Measurements from ENCODE around the gene MBLAC1.

The MBLAC1 gene

GRCh38 chr7:100095289-100095688 lies 31.5 kb upstream of the MBLAC1 start:
- H3K27ac ChIP-seq, result no peak overlapping the region
- no peak for DNase-seq (ENCODE audit: low read depth, low spot score)

DNA sequence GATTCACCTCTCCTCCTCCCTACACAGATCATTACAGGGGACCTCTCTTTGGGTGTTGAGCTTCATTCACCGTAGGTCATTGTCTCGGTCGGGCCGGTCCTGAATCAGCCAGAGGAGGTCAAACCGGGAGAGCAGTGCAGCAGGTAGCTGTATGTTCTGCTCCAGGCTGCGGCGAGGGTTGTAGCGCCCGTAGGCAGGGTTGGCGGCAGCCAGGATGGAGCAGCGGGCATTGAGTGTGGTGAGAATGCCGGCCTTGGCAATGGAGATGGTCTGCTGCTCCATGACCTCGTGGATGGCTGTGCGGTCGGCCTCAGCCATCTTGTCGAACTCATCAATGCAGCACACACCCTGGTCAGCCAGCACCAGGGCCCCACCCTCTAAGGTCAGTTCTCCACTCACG lies 31.1 kb upstream of the MBLAC1 start:
- H3K27ac ChIP-seq, result no peak overlapping the region
- DNase-seq (ENCODE audit: low read depth, low spot score), result no peak

DNA sequence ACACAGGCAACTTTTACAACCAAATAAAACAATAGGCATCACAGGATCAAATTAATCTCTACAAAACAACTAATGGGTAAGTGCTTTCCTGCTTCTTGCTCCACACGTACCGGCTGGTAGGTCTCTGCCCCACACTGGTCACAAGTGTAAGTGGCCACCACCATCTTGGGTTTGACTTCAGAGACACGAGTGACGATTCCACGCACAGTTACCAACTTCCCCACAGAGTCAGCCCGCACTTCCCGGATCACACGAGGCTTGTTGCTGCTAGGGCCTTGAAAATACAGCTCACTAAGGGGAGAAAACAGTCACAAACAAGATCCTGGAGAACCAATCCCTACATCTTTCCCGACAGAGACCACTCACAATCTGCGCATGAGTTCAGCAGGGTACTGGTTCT lies 27.9 kb upstream of the MBLAC1 start:
- no peak overlapping the region for H3K27ac ChIP-seq
- DNase-seq (ENCODE audit: low read depth, low spot score), result no peak

DNA sequence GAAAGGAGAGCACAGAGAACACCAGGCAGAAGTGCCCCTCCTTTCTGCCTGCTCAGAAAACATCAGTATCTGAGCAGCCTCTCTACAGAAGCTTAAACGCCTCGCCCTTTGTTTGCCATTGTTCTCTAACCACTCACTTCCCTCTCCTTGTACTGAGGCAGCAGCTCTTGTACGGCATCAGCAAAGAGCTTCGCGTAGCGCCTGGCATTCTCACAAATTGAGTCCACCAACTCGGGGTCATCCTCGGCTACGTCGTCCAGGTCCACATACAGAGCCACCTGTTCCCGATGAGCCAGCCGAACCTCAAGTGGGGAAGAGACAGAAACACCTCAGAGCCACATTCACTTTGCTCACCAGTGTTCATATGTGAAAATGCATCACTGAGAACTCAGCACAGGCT lies 27.3 kb upstream of the MBLAC1 start:
- DNase-seq (ENCODE audit: low read depth, low spot score), result no peak

DNA sequence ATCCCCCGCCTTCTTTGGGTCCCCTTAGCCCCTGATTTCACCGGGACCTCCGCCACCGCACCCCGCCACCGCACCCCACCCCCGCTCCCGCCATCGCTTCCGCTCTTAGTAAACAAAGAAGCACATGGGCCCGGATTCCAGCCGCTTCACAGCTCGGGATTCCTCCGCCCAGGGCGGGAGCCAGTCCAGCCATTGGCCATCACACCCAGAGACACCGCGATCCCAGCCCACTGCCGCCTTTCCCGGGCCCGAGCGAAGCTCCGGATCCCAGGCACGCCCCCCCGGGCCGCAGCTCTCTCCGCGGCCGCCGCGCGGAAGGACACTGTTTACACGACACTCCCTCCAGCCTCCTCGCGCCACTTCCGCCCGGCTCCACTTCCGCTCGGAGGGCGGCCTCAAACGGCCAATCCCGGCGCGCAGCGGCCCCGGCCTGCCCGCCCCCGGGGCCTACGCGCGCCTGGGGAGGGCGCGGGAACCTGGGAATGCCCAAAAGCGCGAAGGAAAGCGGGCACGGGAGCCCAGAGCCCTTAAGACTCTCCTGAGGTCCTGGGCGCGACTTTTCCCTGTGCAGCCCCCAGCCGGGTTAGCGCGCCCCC lies 26.2 kb upstream of the MBLAC1 start:
- peak; percentile 95 for DNase-seq (ENCODE audit: low read depth, low spot score)
- H3K27ac ChIP-seq, result peak overlapping the region; percentile 89

More for the DNA sequence above, 27.3 kb upstream of the MBLAC1 start:
- peak overlapping the region; percentile 89 for H3K27ac ChIP-seq

DNA sequence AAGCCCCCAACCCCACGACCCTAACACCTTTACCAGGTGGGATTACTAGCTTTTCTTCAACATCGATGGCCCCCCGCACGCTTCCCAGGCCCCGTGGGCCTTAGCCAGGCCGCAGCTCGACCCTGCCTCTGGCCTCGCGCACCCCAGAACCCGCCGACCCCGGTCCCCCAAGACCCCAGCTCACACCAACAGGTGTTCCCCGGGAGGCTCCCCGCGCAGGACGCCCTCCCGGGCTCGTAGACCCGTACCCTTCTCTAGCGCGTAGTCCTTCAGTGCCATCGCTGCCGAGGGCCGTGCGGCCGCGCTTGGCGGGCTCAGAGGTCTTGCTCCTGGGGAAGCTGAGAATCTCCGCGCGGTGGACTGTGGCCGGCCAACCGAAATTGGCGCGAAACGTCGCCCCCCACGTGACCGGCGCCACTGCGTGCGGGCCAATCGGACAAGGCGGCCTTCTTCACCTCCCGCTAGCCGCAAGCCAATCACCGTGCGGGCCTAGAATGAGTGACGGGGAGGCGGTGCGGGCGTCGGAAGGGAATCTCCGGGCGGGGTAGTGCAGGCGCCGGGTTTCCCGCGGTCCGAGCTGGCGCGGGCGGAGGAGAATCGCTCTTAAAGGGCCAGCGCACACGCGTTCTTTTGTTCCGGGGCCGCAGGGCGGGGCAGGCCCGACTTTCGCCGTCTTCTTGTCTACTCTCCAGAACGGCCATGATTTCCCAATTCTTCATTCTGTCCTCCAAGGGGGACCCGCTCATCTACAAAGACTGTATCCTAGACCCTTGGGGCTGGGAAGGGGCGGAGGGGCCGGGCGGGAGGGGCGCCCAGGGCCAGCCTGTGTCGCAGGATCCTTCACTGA lies 25.5 kb upstream of the MBLAC1 start, which contains the start of the genes AP4M1 and MCM7:
Gene AP4M1 (plus strand): TSS at position 628 of the 847 bp plus-strand sequence. CDS start 72 bp downstream, at position 700.
Gene MCM7 (minus strand): TSS at position 382 of the 847 bp plus-strand sequence. CDS start 103 bp downstream, at position 279.
- DNase-seq (ENCODE audit: low read depth, low spot score), result peak; percentile 96
- peak within 1 kb of the TSS; percentile 89 for H3K27ac ChIP-seq

GRCh38 chr7:100102950-100103840 lies 23.6 kb upstream of the MBLAC1 start:
- no peak for DNase-seq (ENCODE audit: low read depth, low spot score)
- H3K27ac ChIP-seq, result no peak overlapping the region

DNA sequence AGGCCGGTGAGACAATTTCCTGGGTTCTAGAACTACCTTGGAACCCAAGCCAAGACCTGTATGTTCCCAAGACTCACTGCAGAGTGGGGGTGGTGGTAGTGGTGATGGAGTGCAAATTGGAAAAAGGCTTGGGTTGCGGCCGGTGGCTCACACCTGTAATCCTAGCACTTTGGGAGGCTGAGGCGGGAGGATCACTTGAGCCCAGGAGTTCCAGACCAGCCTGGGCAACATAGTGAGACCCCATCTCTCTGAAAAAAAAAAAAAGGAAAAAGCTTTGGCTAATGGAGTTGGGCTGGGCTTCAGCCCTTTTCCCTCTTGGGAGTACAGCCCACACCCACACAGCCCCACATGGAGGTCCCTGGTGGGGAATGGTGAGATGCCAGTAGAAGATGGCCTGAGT lies 21.2 kb upstream of the MBLAC1 start:
- DNase-seq (ENCODE audit: low read depth, low spot score), result no peak
- H3K27ac ChIP-seq, result no peak overlapping the region

- DNase-seq (ENCODE audit: low read depth, low spot score), result no peak
- H3K27ac ChIP-seq, result no peak overlapping the region
Observed at GRCh38 chr7:100106633-100107032, 20.1 kb upstream of the MBLAC1 start.

GRCh38 chr7:100107125-100107737 lies 19.5 kb upstream of the MBLAC1 start:
- DNase-seq (ENCODE audit: low read depth, low spot score), result no peak
- H3K27ac ChIP-seq, result no peak overlapping the region

GRCh38 chr7:100107890-100108289 lies 18.9 kb upstream of the MBLAC1 start:
- DNase-seq (ENCODE audit: low read depth, low spot score), result no peak
- no peak overlapping the region for H3K27ac ChIP-seq

GRCh38 chr7:100109521-100110163 lies 17.1 kb upstream of the MBLAC1 start:
- H3K27ac ChIP-seq, result no peak overlapping the region
- DNase-seq (ENCODE audit: low read depth, low spot score), result no peak

DNA sequence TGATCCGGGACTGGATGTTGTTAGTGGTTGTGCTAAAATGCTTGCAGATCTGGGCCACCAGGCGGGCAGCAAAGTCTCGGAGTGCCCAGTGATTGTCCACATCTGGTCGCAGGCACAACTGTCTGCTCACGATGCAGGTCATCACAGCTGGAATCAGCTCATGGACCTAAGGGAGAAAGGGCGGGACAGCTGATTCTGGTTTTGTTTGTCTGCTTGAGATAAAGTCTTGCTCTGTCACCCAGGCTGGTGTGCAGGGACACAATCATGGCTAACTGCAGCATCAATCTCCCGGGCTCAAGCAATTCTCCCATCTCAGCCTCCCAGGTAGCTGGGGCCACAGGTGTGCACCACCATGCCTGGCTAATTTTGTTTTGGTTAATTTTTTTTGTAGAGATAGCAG lies 15.6 kb upstream of the MBLAC1 start:
- no peak for DNase-seq (ENCODE audit: low read depth, low spot score)

DNA sequence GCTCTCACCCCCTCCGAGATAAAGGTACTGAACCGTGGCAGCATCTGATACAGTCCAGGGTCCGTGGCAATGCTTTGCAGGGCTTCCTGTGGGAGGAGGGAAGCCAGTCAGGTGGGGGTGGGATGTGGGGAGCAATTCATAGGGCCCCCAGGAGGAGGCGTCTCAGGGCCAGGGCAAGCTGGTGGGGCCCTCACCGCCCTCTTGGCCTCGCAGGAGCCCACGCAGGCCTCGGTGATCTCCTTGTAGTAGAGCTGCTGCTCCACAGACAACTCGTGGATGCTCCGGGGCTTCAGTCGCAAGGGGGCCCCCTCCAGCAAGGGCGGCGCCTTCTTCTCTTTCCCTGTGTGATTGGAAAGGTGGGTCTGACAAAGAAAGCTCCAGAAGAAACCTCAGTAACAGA lies 14.9 kb upstream of the MBLAC1 start:
- DNase-seq (ENCODE audit: low read depth, low spot score), result no peak
- H3K27ac ChIP-seq, result no peak overlapping the region

More for the DNA sequence above, 15.6 kb upstream of the MBLAC1 start:
- no peak overlapping the region for H3K27ac ChIP-seq

DNA sequence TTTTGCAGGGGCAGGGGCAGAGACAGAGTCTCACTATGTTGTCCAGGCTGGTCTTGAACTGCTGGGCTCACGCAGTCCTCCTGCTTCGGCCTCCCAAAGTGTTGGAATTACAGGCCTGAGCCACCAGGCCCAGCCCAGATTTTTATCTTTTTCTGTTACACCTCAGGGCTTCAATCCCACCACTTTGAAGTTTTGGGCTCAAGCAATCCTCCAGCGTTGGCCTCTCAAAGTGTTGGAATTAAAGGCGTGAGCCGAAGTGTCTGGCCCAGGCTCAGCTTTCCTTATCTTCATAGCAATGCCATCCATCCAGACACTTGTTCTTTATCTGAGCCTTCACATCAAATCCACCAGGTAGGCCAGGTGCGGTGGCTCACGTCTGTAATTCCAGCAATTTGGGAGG lies 11.7 kb upstream of the MBLAC1 start:
- DNase-seq (ENCODE audit: low read depth, low spot score), result no peak
- H3K27ac ChIP-seq, result no peak overlapping the region

- H3K27ac ChIP-seq, result peak overlapping the region; percentile 67
- DNase-seq (ENCODE audit: low read depth, low spot score), result no peak
Observed at GRCh38 chr7:100118388-100119071, 8.2 kb upstream of the MBLAC1 start.

- DNase-seq (ENCODE audit: low read depth, low spot score), result peak; percentile 69
- H3K27ac ChIP-seq, result peak within 1 kb of the TSS; percentile 67
Observed at GRCh38 chr7:100119072-100119969, 7.4 kb upstream of the MBLAC1 start, which contains the start of the genes CNPY4 and TAF6. Gene CNPY4, plus strand, starts transcription at chr7:100119634. Its CDS starts 111 bp downstream, at chr7:100119745. Gene TAF6, minus strand, starts transcription at chr7:100119358. Its CDS starts 5,149 bp downstream, at chr7:100114209.
